Erythroblast (primary cell): ENCODE results near the gene FOXR2.

ENCODE experiments used
- GATA1 ChIP-seq: IDR thresholded peaks from 2 replicates; pipeline ENCODE4 v1.6.1; 2011; ENCODE audit warnings: low read depth, mild to moderate bottlenecking, control low read depth, low read length, moderate library complexity
- POLR2A ChIP-seq: IDR thresholded peaks from 2 replicates; pipeline ENCODE4 v1.6.1; 2011; ENCODE audit warnings: mild to moderate bottlenecking, low read length

- no peak for TF ChIP-seq POLR2A
- TF ChIP-seq GATA1: no peak
These were observed 1.2 kb downstream of the FOXR2 start for GRCh38 chrX:55624403-55624802.
